H9 (cell line): ENCODE measurements around the gene C13orf46. TPM values are rescaled to one million over a fixed set of nuclear protein-coding genes. Genes with fewer than 3 reads are reported as not detected.

ENCODE experiments used
- DNase-seq: peaks from one replicate; pipeline ENCODE4 v3.0.0-alpha.2; 2017
- H2AFZ ChIP-seq: one replicate; pipeline ENCODE4 v1.6.1; 2013; ENCODE audit warnings: mild to moderate bottlenecking, low read length, control low read depth, moderate library complexity
- H2AK5ac ChIP-seq: 2 replicates; pipeline ENCODE4 v1.6.1; 2013; ENCODE audit warnings: low read length, control low read depth, mixed read lengths; ENCODE audit not compliant: insufficient read length
- H2BK120ac ChIP-seq: one replicate; pipeline ENCODE4 v1.6.1; 2013; ENCODE audit warnings: low read depth, mild to moderate bottlenecking, low read length, control low read depth, inconsistent platforms; ENCODE audit not compliant: poor library complexity, severe bottlenecking
- H2BK12ac ChIP-seq: 2 replicates; pipeline ENCODE4 v1.6.1; 2013; ENCODE audit warnings: low read length, control low read depth, mixed read lengths, low read depth; ENCODE audit not compliant: insufficient read length
- H2BK15ac ChIP-seq: 2 replicates; pipeline ENCODE4 v1.6.1; 2013; ENCODE audit warnings: low read depth, low read length, control low read depth
- H2BK20ac ChIP-seq: one replicate; pipeline ENCODE4 v1.6.1; 2013; ENCODE audit warnings: low read depth, mild to moderate bottlenecking, low read length, control low read depth, inconsistent platforms; ENCODE audit not compliant: poor library complexity, severe bottlenecking
- H2BK5ac ChIP-seq: 2 replicates; pipeline ENCODE4 v1.6.1; 2013; ENCODE audit warnings: low read length, control low read depth, mixed read lengths; ENCODE audit not compliant: insufficient read length
- H3K14ac ChIP-seq: 2 replicates; pipeline ENCODE4 v1.6.1; 2013; ENCODE audit warnings: low read length, control low read depth; ENCODE audit not compliant: insufficient read depth
- H3K18ac ChIP-seq: 2 replicates; pipeline ENCODE4 v1.6.1; 2013; ENCODE audit warnings: low read depth, mild to moderate bottlenecking, mixed read lengths, low read length, control low read depth; ENCODE audit not compliant: insufficient read length
- H3K23ac ChIP-seq: 2 replicates; pipeline ENCODE4 v1.6.1; 2013; ENCODE audit warnings: low read length, control low read depth, mixed read lengths, low read depth; ENCODE audit not compliant: insufficient read length
- H3K23me2 ChIP-seq: 2 replicates; pipeline ENCODE4 v1.6.1; 2013; ENCODE audit warnings: low read depth, mild to moderate bottlenecking, mixed read lengths, low read length, control low read depth; ENCODE audit not compliant: insufficient read length, poor library complexity, severe bottlenecking
- H3K27ac ChIP-seq: 2 replicates; pipeline ENCODE4 v1.5.1; 2013; ENCODE audit warnings: low read length, control low read depth, mixed read lengths, low read depth; ENCODE audit not compliant: insufficient read length
- H3K27me3 ChIP-seq: 2 replicates; pipeline ENCODE4 v1.6.1; 2013; ENCODE audit warnings: low read length, control low read depth, inconsistent platforms; ENCODE audit not compliant: insufficient read depth
- H3K4ac ChIP-seq: 2 replicates; pipeline ENCODE4 v1.6.1; 2013; ENCODE audit warnings: low read depth, mild to moderate bottlenecking, control low read depth, inconsistent platforms, low read length, moderate library complexity
- H3K4me1 ChIP-seq: 2 replicates; pipeline ENCODE4 v1.6.1; 2013; ENCODE audit warnings: low read length, control low read depth, inconsistent platforms; ENCODE audit not compliant: insufficient read depth
- H3K4me2 ChIP-seq: 2 replicates; pipeline ENCODE4 v1.6.1; 2013; ENCODE audit warnings: low read length, control low read depth, mixed read lengths; ENCODE audit not compliant: insufficient read length, insufficient read depth
- H3K56ac ChIP-seq: 2 replicates; pipeline ENCODE4 v1.6.1; 2013; ENCODE audit warnings: low read depth, mild to moderate bottlenecking, mixed read lengths, low read length, control low read depth; ENCODE audit not compliant: insufficient read length
- H3K79me1 ChIP-seq: 2 replicates; pipeline ENCODE4 v1.6.1; 2013; ENCODE audit warnings: low read depth, mild to moderate bottlenecking, moderate library complexity, low read length, control low read depth, inconsistent platforms; ENCODE audit not compliant: insufficient read depth, poor library complexity, severe bottlenecking
- H3K79me2 ChIP-seq: 2 replicates; pipeline ENCODE4 v1.6.1; 2013; ENCODE audit warnings: low read length, control low read depth, inconsistent platforms; ENCODE audit not compliant: insufficient read depth
- H3K9ac ChIP-seq: 2 replicates; pipeline ENCODE4 v1.6.1; 2013; ENCODE audit warnings: low read length, control low read depth, mixed read lengths; ENCODE audit not compliant: insufficient read length; ENCODE audit errors: extremely low read depth
- H3K9me3 ChIP-seq: one replicate; pipeline ENCODE4 v1.6.1; 2013; ENCODE audit warnings: low read depth, low read length, inconsistent platforms; ENCODE audit not compliant: control insufficient read depth
- H3T11ph ChIP-seq: one replicate; pipeline ENCODE4 v1.6.1; 2013; ENCODE audit warnings: mild to moderate bottlenecking, low read length, control low read depth, inconsistent platforms
- H4K20me1 ChIP-seq: one replicate; pipeline ENCODE4 v1.6.1; 2013; ENCODE audit not compliant: control insufficient read depth, insufficient read length, insufficient read depth
- H4K5ac ChIP-seq: 2 replicates; pipeline ENCODE4 v1.6.1; 2013; ENCODE audit warnings: low read depth, mild to moderate bottlenecking, mixed read lengths, low read length, control low read depth; ENCODE audit not compliant: insufficient read length
- H4K8ac ChIP-seq: replicated peaks from 2 replicates; pipeline ENCODE4 v1.6.1; 2013; ENCODE audit warnings: low read length, control low read depth, mixed read lengths, low read depth; ENCODE audit not compliant: insufficient read length
- H4K91ac ChIP-seq: 2 replicates; pipeline ENCODE4 v1.6.1; 2013; ENCODE audit warnings: low read depth, mild to moderate bottlenecking, moderate library complexity, mixed read lengths, low read length, control low read depth; ENCODE audit not compliant: insufficient read length
- H3K27ac Mint-ChIP-seq, 3 experiments: 2 replicates in 2 of 3; 3 replicates in 1 of 3; pipeline ENCODE4 v1.8.0; 2020 to 2021; ENCODE audit warnings: mixed read lengths in 3 of 3, mild to moderate bottlenecking in 1 of 3, moderate library complexity in 1 of 3
- H3K27me3 Mint-ChIP-seq: 2 replicates; pipeline ENCODE4 v1.8.0; 2021; ENCODE audit warnings: low read depth, mild to moderate bottlenecking, moderate library complexity, mixed read lengths
- H3K36me3 Mint-ChIP-seq, 3 experiments: 2 replicates in 2 of 3; 3 replicates in 1 of 3; pipeline ENCODE4 v1.8.0; 2020 to 2021; ENCODE audit warnings: low read depth in 3 of 3, mixed read lengths in 3 of 3; ENCODE audit not compliant: insufficient read depth in 1 of 3
- H3K4me1 Mint-ChIP-seq, 2 experiments: 2 replicates each; pipeline ENCODE4 v1.8.0; 2020; ENCODE audit warnings: mixed read lengths in 2 of 2
- H3K4me3 Mint-ChIP-seq, 2 experiments: 2 replicates in 1 of 2; 3 replicates in 1 of 2; pipeline ENCODE4 v1.8.0; 2020 to 2021; ENCODE audit warnings: mild to moderate bottlenecking in 2 of 2, mixed read lengths in 2 of 2, moderate library complexity in 1 of 2
- H3K9me3 Mint-ChIP-seq, 2 experiments: 2 replicates in 1 of 2; 3 replicates in 1 of 2; pipeline ENCODE4 v1.8.0; 2020; ENCODE audit warnings: mild to moderate bottlenecking in 2 of 2, mixed read lengths in 2 of 2, moderate library complexity in 1 of 2
- CTCF ChIP-seq: fragments of 200-600 bp; sonication (generic); conservative IDR thresholded peaks from 3 replicates; pipeline ENCODE4 v1.8.0; 2021; ENCODE audit warnings: antibody characterized with exemption, mild to moderate bottlenecking
- WGBS: extraction: QIAGEN DNeasy Blood & Tissue Kit; methylation state at CpG from one replicate; pipeline ENCODE4 v1.1.7; 2013; ENCODE audit warnings: missing lambda C conversion rate, low lambda C conversion rate, mixed read lengths; ENCODE audit not compliant: insufficient read length; ENCODE audit errors: extremely low coverage; 5-methylcytosine and 5-hydroxymethylcytosine counted together
- total RNA-seq: library from RNA; stranded (reverse); gene quantifications from 2 replicates; pipeline ENCODE4 v1.2.1, GENCODE V29; 2021

Gene C13orf46
- total RNA-seq, 1 experiment from 2014 or later, result 0.55 TPM

- no peak overlapping the region for H3K23ac ChIP-seq
- no peak overlapping the region for H2BK20ac ChIP-seq
- no peak overlapping the region for H2BK120ac ChIP-seq
- Mint-ChIP-seq H3K27me3 (no peaks in the 10 kb centered on the region; the same call in none of the 2 replicates), H3K4me1 (peaks cover 11 to 13% of the 10 kb centered on the region in 2 experiments), H3K36me3 (no peaks in the 10 kb centered on the region), H3K27ac (peak overlapping the region in 1 of 3 experiments; percentile 22; a peak in 1 of 7 replicates), H3K9me3 (no peaks in the 10 kb centered on the region), H3K4me3 (no peak overlapping the region)
- no peak overlapping the region for H2BK15ac ChIP-seq
- no peaks in the 10 kb centered on the region for H3K27me3 ChIP-seq
- no peaks in the 10 kb centered on the region for H4K20me1 ChIP-seq
- DNase-seq, result no peak
- H2AFZ ChIP-seq, result no peak overlapping the region
- no peaks in the 10 kb centered on the region for H3K79me2 ChIP-seq
- no peaks in the 10 kb centered on the region for H3K4me1 ChIP-seq
- no peak overlapping the region for H2BK5ac ChIP-seq
- H3K9ac ChIP-seq, result no peak overlapping the region
- H3K14ac ChIP-seq, result no peak overlapping the region
- no peaks in the 10 kb centered on the region for H3K23me2 ChIP-seq
- WGBS, result no CpG with 5 or more reads among the region's 7 CpGs
- no peak overlapping the region for H3K4me2 ChIP-seq
- H3K18ac ChIP-seq, result no peak overlapping the region
- H4K8ac ChIP-seq, result no peak overlapping the region
- TF ChIP-seq CTCF, result no peak
- H3K56ac ChIP-seq, result no peak overlapping the region
- H3K27ac ChIP-seq, result no peak overlapping the region
- no peaks in the 10 kb centered on the region for H3K9me3 ChIP-seq
- no peaks in the 10 kb centered on the region for H3K79me1 ChIP-seq
- H2AK5ac ChIP-seq, result no peak overlapping the region
- no peak overlapping the region for H4K91ac ChIP-seq
- H3K4ac ChIP-seq, result no peak overlapping the region
- H3T11ph ChIP-seq, result no peak overlapping the region
- no peak overlapping the region for H2BK12ac ChIP-seq
- H4K5ac ChIP-seq, result no peak overlapping the region
Measured at GRCh38 chr13:113938246-113938645, 35.6 kb downstream of the C13orf46 start.
